ENCODE measurements around the gene TLE3. TPM values are rescaled to one million over a fixed set of nuclear protein-coding genes. Genes with fewer than 3 reads are reported as not detected.

Gene TLE3
- total RNA-seq, 2 experiments from 2014 or later, result 159 to 167 TPM

DNA sequence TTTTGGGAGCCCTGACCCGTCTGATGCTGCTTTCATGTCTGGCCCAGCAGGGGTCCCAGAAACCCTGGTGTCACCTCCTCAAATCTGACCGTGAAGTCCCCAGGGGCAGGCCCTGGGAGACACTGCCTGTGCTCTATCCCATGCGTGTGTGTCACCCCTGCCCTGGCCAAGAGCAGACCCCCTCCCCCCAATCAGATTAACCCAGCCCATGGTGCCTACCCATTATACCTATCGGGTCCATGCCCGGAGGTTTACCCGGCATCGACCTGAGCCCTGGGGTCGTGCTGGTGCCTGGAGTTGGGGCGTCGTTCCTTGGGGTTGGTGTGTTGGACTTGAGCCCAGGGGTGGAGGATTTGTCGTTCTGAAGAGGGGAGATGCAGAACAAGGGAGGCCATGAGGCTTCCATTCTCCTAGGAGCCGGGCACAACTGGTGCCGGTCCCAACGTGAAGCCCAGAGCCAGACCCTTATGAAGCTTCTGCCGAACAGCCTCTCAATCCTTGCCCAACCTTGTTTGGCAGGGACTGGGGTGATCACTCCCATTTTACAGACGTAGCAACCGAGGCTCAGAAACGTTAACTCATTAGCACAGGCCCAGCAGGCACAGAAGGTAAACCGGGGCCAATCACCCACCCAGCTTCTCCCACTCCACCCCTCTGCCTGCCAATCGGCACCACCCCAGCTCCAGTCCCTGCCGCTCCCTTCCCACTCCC, 39.6 kb downstream of the TLE3 start:
- H3K9me3 Mint-ChIP-seq, result no peaks in the 10 kb centered on the region
- H3K27me3 ChIP-seq (ENCODE audit: control insufficient read depth in 1 of 2, insufficient read depth in 2 of 2, low read length in 2 of 2), result no peaks in the 10 kb centered on the region
- DNase-seq (no peak), ATAC-seq (ENCODE audit: poor library complexity) (no peak)
- H3K36me3 Mint-ChIP-seq (ENCODE audit: low read depth), result peaks cover 95% of the 10 kb centered on the region
- POLR2A ChIA-PET, result no interaction called here
- H3K4me1 Mint-ChIP-seq (ENCODE audit: low read depth), result no peaks in the 10 kb centered on the region
- peaks cover 98% of the 10 kb centered on the region for H3K36me3 ChIP-seq (ENCODE audit: insufficient read depth, low read length)
- TF ChIP-seq, protein P1, sequence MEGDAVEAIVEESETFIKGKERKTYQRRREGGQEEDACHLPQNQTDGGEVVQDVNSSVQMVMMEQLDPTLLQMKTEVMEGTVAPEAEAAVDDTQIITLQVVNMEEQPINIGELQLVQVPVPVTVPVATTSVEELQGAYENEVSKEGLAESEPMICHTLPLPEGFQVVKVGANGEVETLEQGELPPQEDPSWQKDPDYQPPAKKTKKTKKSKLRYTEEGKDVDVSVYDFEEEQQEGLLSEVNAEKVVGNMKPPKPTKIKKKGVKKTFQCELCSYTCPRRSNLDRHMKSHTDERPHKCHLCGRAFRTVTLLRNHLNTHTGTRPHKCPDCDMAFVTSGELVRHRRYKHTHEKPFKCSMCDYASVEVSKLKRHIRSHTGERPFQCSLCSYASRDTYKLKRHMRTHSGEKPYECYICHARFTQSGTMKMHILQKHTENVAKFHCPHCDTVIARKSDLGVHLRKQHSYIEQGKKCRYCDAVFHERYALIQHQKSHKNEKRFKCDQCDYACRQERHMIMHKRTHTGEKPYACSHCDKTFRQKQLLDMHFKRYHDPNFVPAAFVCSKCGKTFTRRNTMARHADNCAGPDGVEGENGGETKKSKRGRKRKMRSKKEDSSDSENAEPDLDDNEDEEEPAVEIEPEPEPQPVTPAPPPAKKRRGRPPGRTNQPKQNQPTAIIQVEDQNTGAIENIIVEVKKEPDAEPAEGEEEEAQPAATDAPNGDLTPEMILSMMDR (IDR thresholded peaks at IDR 0.05), result no peak
- H3K9me3 ChIP-seq (ENCODE audit: control insufficient read depth in 1 of 2, insufficient read depth in 1 of 2, low read length in 2 of 2), result no peaks in the 10 kb centered on the region
- peak overlapping the region; percentile 9 for H3K27ac Mint-ChIP-seq
- no peak overlapping the region for H3K4me3 ChIP-seq (ENCODE audit: low read length)
- intact Hi-C loops (cut with DNase I, micrococcal nuclease), result loop anchor here in 1 of 2 experiments (10.0 kb wide), 1 partner anchor 147 kb away; no protein-coding TSS in a partner anchor
- H3K27ac ChIP-seq (ENCODE audit: low read depth in 1 of 2, low read length in 2 of 2), result no peak overlapping the region
- CTCF ChIA-PET, result no interaction called here
- H3K4me3 Mint-ChIP-seq, result no peak overlapping the region
- H3K27me3 Mint-ChIP-seq, result no peaks in the 10 kb centered on the region
- H3K4me1 ChIP-seq (ENCODE audit: insufficient read depth, low read length), result no peaks in the 10 kb centered on the region

DNA sequence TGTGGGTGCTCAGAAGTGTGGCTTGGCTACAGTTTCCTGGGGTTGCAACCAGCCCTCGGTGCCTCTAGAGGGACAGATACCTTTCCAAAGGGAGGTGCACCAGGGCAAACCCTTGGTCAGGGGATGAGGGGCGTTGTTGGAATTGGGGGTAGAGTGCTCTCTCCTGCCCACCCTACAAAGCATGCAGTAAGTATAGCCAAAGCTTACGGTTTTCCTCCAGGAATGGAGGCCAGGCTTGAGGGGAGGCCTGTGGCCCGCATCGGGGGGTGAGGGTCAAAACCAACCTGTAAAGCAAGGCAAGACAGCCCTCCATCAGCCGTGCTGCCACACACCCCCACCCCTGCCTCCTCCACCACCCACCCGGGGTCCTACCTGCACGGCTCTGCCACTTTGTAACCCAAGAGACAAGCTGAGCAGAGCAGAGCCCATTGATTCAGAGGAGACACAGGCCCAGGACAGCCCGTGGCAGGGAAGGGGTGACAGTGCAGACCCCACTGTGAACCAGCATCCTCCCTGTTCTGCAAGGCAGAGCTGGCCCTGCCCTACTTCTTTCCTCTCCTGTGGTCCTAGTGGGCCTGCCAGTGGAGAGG, 41.5 kb downstream of the TLE3 start:
- no peaks in the 10 kb centered on the region for H3K27me3 Mint-ChIP-seq
- H3K27ac Mint-ChIP-seq, result no peak overlapping the region
- Histone ChIP-seq H3K36me3 (ENCODE audit: insufficient read depth, low read length) (peaks cover 98% of the 10 kb centered on the region), H3K27ac (ENCODE audit: low read depth in 1 of 2, low read length in 2 of 2) (no peak overlapping the region), H3K9me3 (ENCODE audit: control insufficient read depth in 1 of 2, insufficient read depth in 1 of 2, low read length in 2 of 2) (no peaks in the 10 kb centered on the region), H3K27me3 (ENCODE audit: control insufficient read depth in 1 of 2, insufficient read depth in 2 of 2, low read length in 2 of 2) (no peaks in the 10 kb centered on the region), H3K4me3 (ENCODE audit: low read length) (no peak overlapping the region), H3K4me1 (ENCODE audit: insufficient read depth, low read length) (no peaks in the 10 kb centered on the region)
- no peak overlapping the region for H3K4me3 Mint-ChIP-seq
- H3K9me3 Mint-ChIP-seq, result no peaks in the 10 kb centered on the region
- intact Hi-C loops (cut with DNase I, micrococcal nuclease), result loop anchor here in 1 of 2 experiments (10.0 kb wide), 1 partner anchor 149 kb away; no protein-coding TSS in a partner anchor
- TF ChIP-seq, protein P1 (IDR thresholded peaks at IDR 0.05), result no peak
- no peaks in the 10 kb centered on the region for H3K4me1 Mint-ChIP-seq (ENCODE audit: low read depth)
- DNase-seq (peak in 1 of 14 experiments; percentile 2), ATAC-seq (ENCODE audit: poor library complexity) (no peak)
- peaks cover 99% of the 10 kb centered on the region for H3K36me3 Mint-ChIP-seq (ENCODE audit: low read depth)
- ChIA-PET CTCF (no interaction called here), POLR2A (interaction anchor here (0.9 kb wide), 1 partner anchor 42 kb away, joined by 3 read pairs; the partner anchor contains the start of gene TLE3)

DNA sequence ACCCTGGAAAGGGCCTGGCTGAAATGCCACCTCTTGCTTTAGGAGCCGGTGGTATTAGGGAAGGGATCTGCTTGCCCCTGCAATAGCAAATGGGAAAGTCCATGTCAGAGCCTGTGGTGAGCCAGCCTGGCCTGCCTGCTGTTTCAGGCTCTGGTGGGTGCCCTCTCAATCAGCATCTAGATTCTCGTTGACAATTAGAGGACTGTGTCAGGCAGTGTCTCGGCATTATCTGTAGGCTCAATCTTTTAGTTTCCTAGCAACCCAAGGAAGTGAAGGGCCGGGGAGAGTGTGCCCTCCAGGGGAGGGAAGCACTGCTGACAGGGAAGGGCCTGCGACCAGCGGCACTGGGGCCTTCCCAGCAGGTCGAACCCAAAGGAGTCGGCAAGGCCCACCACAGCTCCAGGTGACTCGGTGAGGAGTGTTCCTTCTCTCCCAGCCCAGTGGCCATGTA, 42.1 kb downstream of the TLE3 start:
- DNase-seq (peak in 1 of 14 experiments; percentile 1), ATAC-seq (ENCODE audit: poor library complexity) (no peak)
- H3K4me1 Mint-ChIP-seq (ENCODE audit: low read depth), result no peaks in the 10 kb centered on the region
- Histone ChIP-seq H3K27ac (ENCODE audit: low read depth in 1 of 2, low read length in 2 of 2) (no peak overlapping the region), H3K4me3 (ENCODE audit: low read length) (no peak overlapping the region), H3K27me3 (ENCODE audit: control insufficient read depth in 1 of 2, insufficient read depth in 2 of 2, low read length in 2 of 2) (no peaks in the 10 kb centered on the region), H3K36me3 (ENCODE audit: insufficient read depth, low read length) (peaks cover 98% of the 10 kb centered on the region), H3K4me1 (ENCODE audit: insufficient read depth, low read length) (no peaks in the 10 kb centered on the region), H3K9me3 (ENCODE audit: control insufficient read depth in 1 of 2, insufficient read depth in 1 of 2, low read length in 2 of 2) (no peaks in the 10 kb centered on the region)
- peaks cover 99% of the 10 kb centered on the region for H3K36me3 Mint-ChIP-seq (ENCODE audit: low read depth)
- no peaks in the 10 kb centered on the region for H3K9me3 Mint-ChIP-seq
- ChIA-PET POLR2A (no interaction called here), CTCF (no interaction called here)
- no peak overlapping the region for H3K4me3 Mint-ChIP-seq
- TF ChIP-seq, protein P1 (IDR thresholded peaks at IDR 0.05), result no peak
- no peaks in the 10 kb centered on the region for H3K27me3 Mint-ChIP-seq
- no peak overlapping the region for H3K27ac Mint-ChIP-seq
- intact Hi-C loops (cut with DNase I, micrococcal nuclease), result loop anchor here in 1 of 2 experiments (10.0 kb wide), 1 partner anchor 149 kb away; no protein-coding TSS in a partner anchor
